Glutamatergic neuron (in vitro differentiated cells): Measurements from ENCODE around the gene KRT72. TPM values are rescaled to one million over a fixed set of nuclear protein-coding genes. Genes with fewer than 3 reads are reported as not detected.

Experiments
- DNase-seq: peaks from one replicate; pipeline ENCODE4 v3.0.0; 2022
- H3K27ac Mint-ChIP-seq: one replicate; pipeline ENCODE4 v1.8.0; 2020; ENCODE audit warnings: mild to moderate bottlenecking, mixed read lengths, inconsistent platforms; ENCODE audit not compliant: unreplicated experiment
- H3K27me3 Mint-ChIP-seq: one replicate; pipeline ENCODE4 v1.8.0; 2020; ENCODE audit warnings: mild to moderate bottlenecking, moderate library complexity, mixed read lengths, inconsistent platforms; ENCODE audit not compliant: unreplicated experiment
- H3K36me3 Mint-ChIP-seq: one replicate; pipeline ENCODE4 v1.8.0; 2020; ENCODE audit warnings: mild to moderate bottlenecking, mixed read lengths, inconsistent platforms; ENCODE audit not compliant: unreplicated experiment
- H3K4me1 Mint-ChIP-seq: one replicate; pipeline ENCODE4 v1.8.0; 2020; ENCODE audit warnings: mild to moderate bottlenecking, low read depth, mixed read lengths, inconsistent platforms; ENCODE audit not compliant: unreplicated experiment
- H3K4me3 Mint-ChIP-seq: one replicate; pipeline ENCODE4 v1.8.0; 2020; ENCODE audit warnings: mild to moderate bottlenecking, mixed read lengths, inconsistent platforms; ENCODE audit not compliant: unreplicated experiment
- H3K9me3 Mint-ChIP-seq: one replicate; pipeline ENCODE4 v1.8.0; 2020; ENCODE audit warnings: mild to moderate bottlenecking, moderate library complexity, mixed read lengths, inconsistent platforms; ENCODE audit not compliant: unreplicated experiment
- CTCF ChIP-seq: fragments of 200-600 bp; sonication (generic); IDR thresholded peaks from one replicate; pipeline ENCODE4 v1.5.0; 2021; ENCODE audit not compliant: partially characterized antibody, unreplicated experiment
- total RNA-seq: library from RNA; stranded (reverse); fragmentation: NEBNext Ultra II Directional; extraction: Animal tissue kit (Norgen Biotek cat#: 25700); gene quantifications from one replicate; pipeline ENCODE4 v1.2.1, GENCODE V29; 2021; ENCODE audit not compliant: unreplicated experiment

The KRT72 gene
- total RNA-seq, 1 donor from 2014 or later: not detected

GRCh38 chr12:52603314-52603713, 2.1 kb upstream of the KRT72 start:
- H3K4me1 Mint-ChIP-seq: no peaks in the 10 kb centered on the region
- H3K27ac Mint-ChIP-seq: no peak overlapping the region
- TF ChIP-seq CTCF: no peak
- peaks cover 3% of the 10 kb centered on the region for H3K9me3 Mint-ChIP-seq
- H3K36me3 Mint-ChIP-seq: peaks cover 8% of the 10 kb centered on the region
- DNase-seq: no peak
- H3K4me3 Mint-ChIP-seq: no peak overlapping the region
- peaks cover 10% of the 10 kb centered on the region for H3K27me3 Mint-ChIP-seq

DNA sequence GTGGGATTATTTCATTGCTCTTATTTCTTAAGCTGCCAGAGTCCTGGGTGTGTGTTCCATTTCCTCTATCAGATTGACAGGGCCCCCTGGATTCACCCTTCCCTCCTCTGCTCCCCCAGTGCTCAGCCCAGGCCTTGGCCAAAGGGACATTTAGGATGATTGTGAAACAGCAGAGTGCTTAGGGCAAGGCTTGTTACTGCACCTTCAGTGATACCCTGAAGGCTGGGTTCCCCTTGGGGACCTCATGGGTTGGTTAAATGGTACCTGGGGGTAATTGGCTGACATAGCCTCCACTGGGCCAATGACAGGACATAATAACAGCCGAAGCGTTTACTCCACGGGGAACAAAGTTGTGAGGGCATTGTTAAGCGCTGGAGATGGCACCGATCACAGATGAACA, 1.3 kb upstream of the KRT72 start:
- peaks cover 8% of the 10 kb centered on the region for H3K36me3 Mint-ChIP-seq
- no peak for TF ChIP-seq CTCF
- H3K27me3 Mint-ChIP-seq: peaks cover 10% of the 10 kb centered on the region
- H3K9me3 Mint-ChIP-seq: peaks cover 3% of the 10 kb centered on the region
- H3K27ac Mint-ChIP-seq: no peak overlapping the region
- no peak overlapping the region for H3K4me3 Mint-ChIP-seq
- no peaks in the 10 kb centered on the region for H3K4me1 Mint-ChIP-seq
- DNase-seq: no peak

GRCh38 chr12:52601671-52602070, 408 bp upstream of the KRT72 start:
- Mint-ChIP-seq H3K4me1 (no peaks in the 10 kb centered on the region), H3K27me3 (peaks cover 10% of the 10 kb centered on the region), H3K4me3 (no peak overlapping the region), H3K27ac (no peak overlapping the region), H3K36me3 (peaks cover 8% of the 10 kb centered on the region), H3K9me3 (peaks cover 3% of the 10 kb centered on the region)
- DNase-seq: no peak
- TF ChIP-seq CTCF: no peak

DNA sequence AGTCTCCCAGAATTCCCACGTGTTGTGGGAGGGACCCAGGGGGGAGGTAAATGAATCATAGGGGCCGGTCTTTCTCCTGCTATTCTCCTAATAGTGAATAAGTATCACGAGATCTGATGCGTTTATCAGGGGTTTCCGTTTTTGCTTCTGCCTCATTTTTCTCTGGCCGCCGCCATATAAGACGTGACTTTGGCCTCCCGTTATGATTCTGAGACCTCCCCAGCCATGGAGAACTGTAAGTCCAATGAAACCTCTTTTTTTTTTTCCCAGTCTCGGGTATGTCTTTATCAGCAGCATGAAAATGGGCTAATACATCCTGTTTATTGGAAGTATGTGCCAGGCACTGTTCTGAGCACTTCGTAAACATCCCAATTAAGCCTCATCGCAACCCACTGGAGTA, 788 bp downstream of the KRT72 start:
- Mint-ChIP-seq H3K4me3 (no peak overlapping the region), H3K36me3 (peaks cover 8% of the 10 kb centered on the region), H3K27ac (no peak overlapping the region), H3K4me1 (no peaks in the 10 kb centered on the region), H3K9me3 (peaks cover 1% of the 10 kb centered on the region), H3K27me3 (peaks cover 10% of the 10 kb centered on the region)
- no peak for DNase-seq
- TF ChIP-seq CTCF: no peak

DNA sequence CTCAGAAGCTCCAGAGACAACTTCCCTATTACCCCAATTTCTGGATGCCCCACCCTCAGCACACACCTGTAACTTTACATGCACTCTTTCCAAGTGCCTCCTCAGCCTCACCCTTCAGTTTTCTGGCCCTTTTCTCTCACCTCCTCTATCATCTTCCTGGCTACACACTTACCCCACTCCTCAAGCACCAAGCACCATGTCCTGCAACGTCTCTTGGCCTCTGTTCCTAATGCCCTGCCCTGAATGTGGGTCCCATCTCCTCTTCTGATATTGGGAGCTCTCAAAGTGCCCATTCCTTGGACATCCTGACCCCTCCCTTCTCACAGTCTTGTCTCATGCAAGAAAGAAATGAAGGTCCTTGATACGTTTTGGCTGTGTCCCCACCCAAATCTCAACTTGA, 1.2 kb downstream of the KRT72 start:
- H3K4me1 Mint-ChIP-seq: no peaks in the 10 kb centered on the region
- H3K27ac Mint-ChIP-seq: no peak overlapping the region
- no peak for TF ChIP-seq CTCF
- no peak for DNase-seq
- peaks cover 10% of the 10 kb centered on the region for H3K27me3 Mint-ChIP-seq
- peaks cover 1% of the 10 kb centered on the region for H3K9me3 Mint-ChIP-seq
- peaks cover 8% of the 10 kb centered on the region for H3K36me3 Mint-ChIP-seq
- H3K4me3 Mint-ChIP-seq: no peak overlapping the region
